Measurements from ENCODE around the gene CNOT11. TPM values are rescaled to one million over a fixed set of nuclear protein-coding genes. Genes with fewer than 3 reads are reported as not detected.
"Not testable (repeated sequence)": the region's sequence is repeated elsewhere in the genome, so short reads cannot be mapped to it uniquely, and the experiment has no call there.

The CNOT11 gene
- total RNA-seq, 1 donor from 2014 or later = 51.3 TPM

GRCh38 chr2:101234169-101234938 is 18.3 kb upstream of the CNOT11 start:
- H3K4me3 ChIP-seq (ENCODE audit: low read depth, low read length) = no peak overlapping the region
- no peaks in the 10 kb centered on the region for H3K27me3 ChIP-seq (ENCODE audit: control insufficient read depth, insufficient read depth, low read length)
- no peak for DNase-seq (ENCODE audit: low read depth)
- TF ChIP-seq CTCF (IDR thresholded peaks at IDR 0.05; ENCODE audit: insufficient read depth, low read length, poor library complexity, severe bottlenecking) = no peak
- H3K36me3 ChIP-seq (ENCODE audit: control insufficient read depth, insufficient read depth, low read length) = no peaks in the 10 kb centered on the region

DNA sequence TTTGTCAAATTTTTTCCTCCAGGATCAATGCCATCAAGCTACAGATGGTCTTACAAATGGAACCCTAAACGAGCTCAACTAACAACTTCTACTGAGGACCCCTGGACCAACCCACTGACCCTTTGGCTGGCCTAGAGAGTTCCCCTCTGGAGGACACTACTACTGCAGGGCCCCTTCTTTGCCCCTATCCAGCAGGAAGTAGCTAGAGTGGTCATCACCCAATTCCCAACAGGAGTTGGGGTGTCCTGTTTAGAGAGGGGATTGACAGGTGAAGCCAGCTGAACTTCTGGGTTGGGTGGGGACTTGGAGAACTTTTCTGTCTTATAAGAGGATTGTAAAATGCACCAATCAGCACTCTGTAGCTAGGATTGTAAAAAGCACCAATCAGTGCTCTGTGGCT is 16.7 kb upstream of the CNOT11 start:
- not testable (repeated sequence) for H3K27me3 ChIP-seq (ENCODE audit: control insufficient read depth, insufficient read depth, low read length); H3K4me3 ChIP-seq (ENCODE audit: low read depth, low read length); H3K36me3 ChIP-seq (ENCODE audit: control insufficient read depth, insufficient read depth, low read length); DNase-seq (ENCODE audit: low read depth)

DNA sequence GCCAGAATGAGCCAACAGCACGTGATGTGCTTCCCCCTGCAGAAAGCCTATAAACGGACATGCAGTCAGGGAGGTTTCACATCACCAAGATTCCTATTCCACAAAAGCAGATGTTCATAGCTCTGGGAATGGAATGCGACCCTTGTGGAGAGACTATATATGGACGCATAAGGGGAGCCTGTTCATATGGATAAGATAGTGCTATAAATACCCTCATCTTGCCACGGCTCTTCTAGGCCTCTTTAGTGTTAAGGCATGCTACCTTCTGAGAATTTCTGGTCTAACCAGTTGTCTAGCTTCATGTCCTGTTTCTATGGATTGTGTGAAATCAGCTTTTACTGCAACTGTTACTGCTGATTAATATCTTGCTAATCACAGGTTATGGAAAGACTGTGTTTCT is 14.7 kb upstream of the CNOT11 start:
- not testable (repeated sequence) for H3K36me3 ChIP-seq (ENCODE audit: control insufficient read depth, insufficient read depth, low read length); H3K4me3 ChIP-seq (ENCODE audit: low read depth, low read length); H3K27me3 ChIP-seq (ENCODE audit: control insufficient read depth, insufficient read depth, low read length); DNase-seq (ENCODE audit: low read depth)

- TF ChIP-seq CTCF (IDR thresholded peaks at IDR 0.05; ENCODE audit: insufficient read depth, low read length, poor library complexity, severe bottlenecking) = no peak
- Histone ChIP-seq H3K27me3 (ENCODE audit: control insufficient read depth, insufficient read depth, low read length) (no peaks in the 10 kb centered on the region), H3K36me3 (ENCODE audit: control insufficient read depth, insufficient read depth, low read length) (no peaks in the 10 kb centered on the region), H3K4me3 (ENCODE audit: low read depth, low read length) (no peak overlapping the region)
- peak; percentile 79 for DNase-seq (ENCODE audit: low read depth)
Measured at GRCh38 chr2:101238930-101239759, 13.5 kb upstream of the CNOT11 start.

DNA sequence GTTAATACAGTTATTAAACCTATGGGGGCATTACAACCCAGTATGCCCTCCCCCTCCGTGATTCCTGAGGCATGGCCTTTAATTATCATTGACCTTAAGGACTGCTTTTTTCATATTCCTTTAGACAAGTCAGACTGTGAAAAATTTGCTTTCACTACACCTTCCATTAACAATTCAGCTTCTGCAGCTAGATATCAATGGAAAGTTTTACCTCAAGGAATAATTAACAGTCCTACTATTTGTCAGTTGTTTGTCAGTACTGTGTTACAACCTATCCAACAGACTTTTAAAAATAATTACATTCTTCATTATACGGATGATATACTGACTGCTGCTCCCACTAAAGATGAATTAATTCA is 12.9 kb upstream of the CNOT11 start:
- DNase-seq (ENCODE audit: low read depth); H3K27me3 ChIP-seq (ENCODE audit: control insufficient read depth, insufficient read depth, low read length); H3K36me3 ChIP-seq (ENCODE audit: control insufficient read depth, insufficient read depth, low read length); H3K4me3 ChIP-seq (ENCODE audit: low read depth, low read length): not testable (repeated sequence)

GRCh38 chr2:101240694-101241093 is 12.0 kb upstream of the CNOT11 start:
- TF ChIP-seq CTCF (IDR thresholded peaks at IDR 0.05; ENCODE audit: insufficient read depth, low read length, poor library complexity, severe bottlenecking) = peak; percentile 52
- H3K4me3 ChIP-seq (ENCODE audit: low read depth, low read length); H3K36me3 ChIP-seq (ENCODE audit: control insufficient read depth, insufficient read depth, low read length); H3K27me3 ChIP-seq (ENCODE audit: control insufficient read depth, insufficient read depth, low read length); DNase-seq (ENCODE audit: low read depth): not testable (repeated sequence)

DNA sequence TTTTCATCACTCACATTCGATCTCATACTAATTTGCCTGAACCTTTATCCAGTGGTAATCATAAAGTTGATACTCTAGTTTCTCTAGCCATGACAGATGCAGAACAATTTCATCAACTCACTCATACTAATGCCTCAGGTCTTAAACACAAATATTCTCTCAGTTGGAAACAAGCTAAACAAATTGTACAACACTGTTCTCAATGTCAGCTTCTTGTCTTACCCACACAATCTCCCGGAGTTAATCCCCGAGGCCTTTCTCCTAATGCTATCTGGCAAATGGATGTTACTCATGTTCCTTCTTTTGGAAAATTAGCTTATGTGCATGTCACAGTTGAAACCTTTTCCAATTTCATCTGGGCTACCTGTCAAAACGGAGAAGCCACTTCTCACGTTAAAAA is 11.5 kb upstream of the CNOT11 start:
- DNase-seq (ENCODE audit: low read depth) = no peak
- Histone ChIP-seq H3K36me3 (ENCODE audit: control insufficient read depth, insufficient read depth, low read length) (no peaks in the 10 kb centered on the region), H3K27me3 (ENCODE audit: control insufficient read depth, insufficient read depth, low read length) (no peaks in the 10 kb centered on the region), H3K4me3 (ENCODE audit: low read depth, low read length) (no peak overlapping the region)
- no peak for TF ChIP-seq CTCF (IDR thresholded peaks at IDR 0.05; ENCODE audit: insufficient read depth, low read length, poor library complexity, severe bottlenecking)

GRCh38 chr2:101244373-101244772 is 8.3 kb upstream of the CNOT11 start:
- not testable (repeated sequence) for H3K27me3 ChIP-seq (ENCODE audit: control insufficient read depth, insufficient read depth, low read length); H3K36me3 ChIP-seq (ENCODE audit: control insufficient read depth, insufficient read depth, low read length); DNase-seq (ENCODE audit: low read depth); H3K4me3 ChIP-seq (ENCODE audit: low read depth, low read length)

- H3K4me3 ChIP-seq (ENCODE audit: low read depth, low read length); DNase-seq (ENCODE audit: low read depth); H3K27me3 ChIP-seq (ENCODE audit: control insufficient read depth, insufficient read depth, low read length); H3K36me3 ChIP-seq (ENCODE audit: control insufficient read depth, insufficient read depth, low read length): not testable (repeated sequence)
Measured at GRCh38 chr2:101244899-101245298, 7.8 kb upstream of the CNOT11 start.

- H3K4me3 ChIP-seq (ENCODE audit: low read depth, low read length); H3K36me3 ChIP-seq (ENCODE audit: control insufficient read depth, insufficient read depth, low read length); DNase-seq (ENCODE audit: low read depth); H3K27me3 ChIP-seq (ENCODE audit: control insufficient read depth, insufficient read depth, low read length): not testable (repeated sequence)
Measured at GRCh38 chr2:101245468-101245867, 7.2 kb upstream of the CNOT11 start.

All from kidney epithelial cell (primary cell).